Lung (tissue), 12 donors: ENCODE data around the gene NOX5. TPM values are rescaled to one million over a fixed set of nuclear protein-coding genes. Genes with fewer than 3 reads are reported as not detected.

Experiments used
- ATAC-seq: fragments of 200-7000 bp; cut with Tn5 transposase; one replicate; pipeline ENCODE4 v1.9.1; 2020; ENCODE audit warnings: moderate number of reproducible peaks; ENCODE audit not compliant: insufficient read depth, low FRiP score
- DNase-seq, 3 donors: peaks; one replicate each; pipeline ENCODE4 v3.0.0-alpha.2; 2013 to 2017
- H3K27ac ChIP-seq, 2 donors: one replicate each; pipeline ENCODE4 v1.5.1; 2013; ENCODE audit warnings: mild to moderate bottlenecking in 2 of 2, moderate library complexity in 2 of 2, control low read depth in 1 of 2, inconsistent platforms in 1 of 2, low read depth in 1 of 2, low read length in 1 of 2
- H3K27me3 ChIP-seq, 3 donors: one replicate each; pipeline ENCODE4 v1.5.1; 2013; ENCODE audit warnings: low read length in 2 of 3; ENCODE audit not compliant: control insufficient read depth in 3 of 3, insufficient read depth in 3 of 3
- H3K36me3 ChIP-seq, 4 donors: one replicate each; pipeline ENCODE4 v1.5.1; 2013; ENCODE audit warnings: low read length in 4 of 4, mild to moderate bottlenecking in 1 of 4, moderate library complexity in 1 of 4; ENCODE audit not compliant: control insufficient read depth in 4 of 4, insufficient read depth in 4 of 4
- H3K4me1 ChIP-seq, 5 donors: one replicate each; pipeline ENCODE4 v1.5.1; 2013; ENCODE audit warnings: low read length in 5 of 5, mild to moderate bottlenecking in 2 of 5, moderate library complexity in 1 of 5; ENCODE audit not compliant: control insufficient read depth in 5 of 5, insufficient read depth in 5 of 5
- H3K4me3 ChIP-seq: one replicate; pipeline ENCODE4 v1.5.1; 2013; ENCODE audit warnings: mild to moderate bottlenecking, control low read depth, moderate library complexity
- H3K9ac ChIP-seq, 2 donors: one replicate each; pipeline ENCODE4 v1.5.1; 2013; ENCODE audit warnings: low read length in 2 of 2, control low read depth in 1 of 2; ENCODE audit not compliant: insufficient read depth in 1 of 2
- H3K9me3 ChIP-seq, 4 donors: one replicate each; pipeline ENCODE4 v1.5.1; 2013; ENCODE audit warnings: low read length in 3 of 4, mild to moderate bottlenecking in 1 of 4, moderate library complexity in 1 of 4; ENCODE audit not compliant: control insufficient read depth in 4 of 4, insufficient read depth in 3 of 4
- WGBS, 2 donors: extraction: QIAGEN DNeasy Blood & Tissue Kit; methylation state at CpG; one replicate each; pipeline ENCODE4 v1.1.7; 2013; 5-methylcytosine and 5-hydroxymethylcytosine counted together
- polyA plus RNA-seq, 2 donors: library from polyadenylated mRNA; stranded (reverse); fragments of 200-250 nt; gene quantifications; one replicate each; pipeline ENCODE4 v1.2.1, GENCODE V29; 2013
- total RNA-seq, 2 donors: library from RNA; depleted of rRNA in 1 of 2; stranded (reverse); fragments of >200 nt in 1 of 2; gene quantifications; one replicate each; pipeline ENCODE4 v1.2.1, GENCODE V29; 2014 to 2021
- TF ChIP-seq, protein P1 (sequence below): IDR thresholded peaks from 2 replicates; pipeline ENCODE4 v1.5.1; 2012; ENCODE audit warnings: mild to moderate bottlenecking; ENCODE audit errors: control extremely low read depth, extremely low read depth
- donor health status: control.
- donor health status: control.
- donor health status: Bipolar disorder and iron deficiency.
- donor health status: healthy.
- donor health status: DM: yes; HTN: yes; CAD: no.

Gene NOX5
- total and polyA plus RNA-seq, 4 donors = 0.03 to 0.77 (median 0.09) TPM

DNA sequence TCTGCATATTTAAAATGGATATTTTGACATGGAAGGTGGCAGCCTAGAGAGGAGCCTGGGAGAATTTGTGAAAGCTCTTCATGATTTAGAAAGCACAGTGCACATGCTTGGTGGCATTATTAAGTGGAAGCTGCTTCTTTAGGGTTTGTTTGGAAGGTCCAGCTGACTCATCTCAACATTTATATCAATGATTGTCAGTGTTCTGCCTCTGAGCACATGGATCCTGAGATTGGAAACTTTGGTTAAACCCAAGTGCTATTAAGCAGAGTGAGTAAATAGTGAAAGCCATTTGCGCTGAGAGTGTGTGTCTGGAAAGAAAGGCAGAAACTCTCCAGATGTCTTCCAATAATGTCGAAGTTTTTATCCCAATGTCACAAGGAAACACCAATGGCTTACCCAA, 7.4 kb downstream of the NOX5 start:
- Histone ChIP-seq H3K36me3 (no peaks in the 10 kb centered on the region), H3K9ac (no peak overlapping the region), H3K4me3 (no peak overlapping the region), H3K9me3 (no peaks in the 10 kb centered on the region), H3K27ac (no peak overlapping the region), H3K4me1 (no peaks in the 10 kb centered on the region), H3K27me3 (no peaks in the 10 kb centered on the region)
- 88 to 92% methylated on average over 2 of the region's 2 CpGs for WGBS, 2 donors
- no peak for ATAC-seq
- TF ChIP-seq, protein P1, sequence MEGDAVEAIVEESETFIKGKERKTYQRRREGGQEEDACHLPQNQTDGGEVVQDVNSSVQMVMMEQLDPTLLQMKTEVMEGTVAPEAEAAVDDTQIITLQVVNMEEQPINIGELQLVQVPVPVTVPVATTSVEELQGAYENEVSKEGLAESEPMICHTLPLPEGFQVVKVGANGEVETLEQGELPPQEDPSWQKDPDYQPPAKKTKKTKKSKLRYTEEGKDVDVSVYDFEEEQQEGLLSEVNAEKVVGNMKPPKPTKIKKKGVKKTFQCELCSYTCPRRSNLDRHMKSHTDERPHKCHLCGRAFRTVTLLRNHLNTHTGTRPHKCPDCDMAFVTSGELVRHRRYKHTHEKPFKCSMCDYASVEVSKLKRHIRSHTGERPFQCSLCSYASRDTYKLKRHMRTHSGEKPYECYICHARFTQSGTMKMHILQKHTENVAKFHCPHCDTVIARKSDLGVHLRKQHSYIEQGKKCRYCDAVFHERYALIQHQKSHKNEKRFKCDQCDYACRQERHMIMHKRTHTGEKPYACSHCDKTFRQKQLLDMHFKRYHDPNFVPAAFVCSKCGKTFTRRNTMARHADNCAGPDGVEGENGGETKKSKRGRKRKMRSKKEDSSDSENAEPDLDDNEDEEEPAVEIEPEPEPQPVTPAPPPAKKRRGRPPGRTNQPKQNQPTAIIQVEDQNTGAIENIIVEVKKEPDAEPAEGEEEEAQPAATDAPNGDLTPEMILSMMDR = no peak
- no peak for DNase-seq

DNA sequence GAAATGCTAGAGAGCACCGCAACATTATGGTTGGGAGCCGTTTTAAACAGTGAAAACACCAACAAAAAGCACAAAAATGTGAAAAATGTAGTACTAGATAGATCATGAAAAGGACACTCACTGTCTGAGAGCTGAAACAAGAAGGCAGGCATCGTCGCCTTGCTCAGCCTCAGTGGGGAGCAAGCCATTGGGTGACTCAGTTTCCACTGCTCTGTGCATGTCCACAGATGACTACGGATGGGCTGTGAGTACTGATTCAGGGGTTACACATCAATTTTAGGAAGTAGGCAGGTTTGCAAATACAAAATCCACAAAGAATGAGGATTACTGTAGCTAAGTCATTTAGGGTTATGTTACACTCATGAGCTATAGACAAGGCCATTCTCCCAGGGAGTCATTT, 10.8 kb downstream of the NOX5 start:
- 86 to 93% methylated on average over 5 of the region's 5 CpGs for WGBS, 2 donors

DNA sequence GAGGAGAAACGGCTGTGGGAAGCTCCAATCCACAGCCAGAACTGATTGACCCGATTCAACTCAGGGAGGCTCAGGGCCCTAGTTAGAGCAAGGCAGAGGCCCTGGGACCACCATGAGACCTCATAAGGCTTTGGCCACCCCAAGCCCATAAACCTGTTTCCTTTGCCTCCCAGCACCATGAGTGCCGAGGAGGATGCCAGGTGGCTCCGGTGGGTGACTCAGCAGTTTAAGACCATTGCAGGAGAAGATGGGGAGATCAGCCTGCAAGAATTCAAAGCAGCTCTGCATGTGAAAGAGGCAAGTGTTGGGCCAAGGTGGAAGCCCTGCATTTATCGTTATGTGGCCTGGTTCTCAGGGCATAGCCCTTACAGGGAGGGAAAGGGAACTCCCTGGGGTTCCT, 11.9 kb downstream of the NOX5 start:
- 91 to 96% methylated on average over 5 of the region's 5 CpGs for WGBS, 2 donors
- Histone ChIP-seq H3K4me3 (no peak overlapping the region), H3K4me1 (peaks cover 0 to 2% (median 0%) of the 10 kb centered on the region in 5 donors), H3K9ac (no peak overlapping the region), H3K9me3 (no peaks in the 10 kb centered on the region), H3K27me3 (peaks cover 0 to 3% (median 0%) of the 10 kb centered on the region in 3 donors), H3K36me3 (no peaks in the 10 kb centered on the region), H3K27ac (no peak overlapping the region)
- TF ChIP-seq, protein P1 = no peak
- DNase-seq = no peak
- ATAC-seq = no peak

More for the DNA sequence above, 10.8 kb downstream of the NOX5 start:
- H3K4me1 ChIP-seq = no peaks in the 10 kb centered on the region
- no peaks in the 10 kb centered on the region for H3K9me3 ChIP-seq
- H3K4me3 ChIP-seq = no peak overlapping the region
- H3K36me3 ChIP-seq = no peaks in the 10 kb centered on the region
- TF ChIP-seq, protein P1 = no peak
- DNase-seq = no peak
- H3K27ac ChIP-seq = no peak overlapping the region
- peaks cover 0 to 3% (median 0%) of the 10 kb centered on the region in 3 donors for H3K27me3 ChIP-seq
- no peak for ATAC-seq
- H3K9ac ChIP-seq = no peak overlapping the region

DNA sequence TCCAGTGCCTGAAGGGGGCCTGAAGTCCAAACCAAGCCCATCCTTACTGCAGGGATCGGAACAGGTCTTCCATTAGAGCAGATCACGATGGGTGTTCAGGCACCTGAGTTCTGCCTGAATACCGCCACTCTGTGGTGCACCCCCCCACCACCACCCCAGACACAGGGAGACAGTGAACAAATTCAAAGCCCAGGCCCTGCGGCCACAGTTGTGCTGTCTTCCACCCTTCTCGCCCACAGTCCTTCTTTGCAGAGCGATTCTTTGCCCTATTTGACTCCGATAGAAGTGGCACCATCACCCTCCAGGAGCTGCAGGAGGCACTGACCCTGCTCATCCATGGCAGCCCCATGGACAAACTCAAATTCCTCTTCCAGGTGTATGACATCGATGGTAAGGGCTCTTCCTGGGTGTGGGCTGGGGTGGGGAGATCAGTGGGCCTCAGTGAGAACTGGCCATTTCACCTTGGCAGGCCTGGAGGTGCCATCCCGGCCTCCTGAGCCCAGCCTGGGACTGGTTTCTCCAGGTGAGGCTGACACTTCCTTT, 13.6 kb downstream of the NOX5 start:
- H3K27me3 ChIP-seq = peaks cover 0 to 3% (median 2%) of the 10 kb centered on the region in 3 donors
- TF ChIP-seq, protein P1 = no peak
- no peaks in the 10 kb centered on the region for H3K9me3 ChIP-seq
- 92 to 97% methylated on average over 9 of the region's 9 CpGs for WGBS, 2 donors
- no peaks in the 10 kb centered on the region for H3K36me3 ChIP-seq
- H3K27ac ChIP-seq = no peak overlapping the region
- H3K4me1 ChIP-seq = peaks cover 0 to 3% (median 0%) of the 10 kb centered on the region in 5 donors
- DNase-seq (no peak), ATAC-seq (no peak)
- no peak overlapping the region for H3K9ac ChIP-seq
- H3K4me3 ChIP-seq = no peak overlapping the region
